G401 (cell line): ENCODE data around the gene LARP1. TPM values are rescaled to one million over a fixed set of nuclear protein-coding genes. Genes with fewer than 3 reads are reported as not detected.
"Not testable (repeated sequence)": the region's sequence is repeated elsewhere in the genome, so short reads cannot be mapped to it uniquely, and the experiment has no call there.

Experiments
- DNase-seq: peaks from one replicate; pipeline ENCODE4 v3.0.0-alpha.2; 2015; ENCODE audit warnings: low spot score
- in situ Hi-C: cut with HindIII; loops from 2 replicates; pipeline ENCODE4 v1.10.0; 2016; ENCODE audit warnings: low sequenced_read_pairs, mixed read lengths
- total RNA-seq: library from RNA; depleted of rRNA; stranded (reverse); fragments of >200 nt; shearing (Covaris generic); gene quantifications from 2 replicates; pipeline ENCODE4 v1.2.3, GENCODE V29; 2014

Gene LARP1
- total RNA-seq, 1 experiment from 2014 or later, result 25.3 TPM

DNA sequence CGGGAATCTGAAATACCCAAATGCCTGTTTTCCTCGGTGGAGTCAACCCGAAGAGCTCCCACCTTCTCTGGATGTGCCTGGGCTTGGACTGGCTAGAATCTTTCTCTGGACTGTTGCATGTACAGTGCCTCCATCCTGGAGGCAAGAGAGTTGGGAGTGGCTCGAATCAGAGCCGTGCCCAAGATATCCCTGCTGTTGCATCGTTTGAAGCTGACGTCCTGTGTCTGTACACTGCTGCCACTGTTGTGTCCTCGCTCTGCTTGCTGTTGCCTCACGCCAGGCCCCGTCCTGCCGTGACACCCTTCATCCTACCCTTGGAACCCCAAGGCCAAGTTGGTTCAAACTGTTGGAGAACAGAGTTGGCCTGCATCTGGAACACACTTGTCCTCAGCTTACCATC lies 59.8 kb downstream of the LARP1 start:
- in situ Hi-C loops, result no loop called here
- no peak for DNase-seq

DNA sequence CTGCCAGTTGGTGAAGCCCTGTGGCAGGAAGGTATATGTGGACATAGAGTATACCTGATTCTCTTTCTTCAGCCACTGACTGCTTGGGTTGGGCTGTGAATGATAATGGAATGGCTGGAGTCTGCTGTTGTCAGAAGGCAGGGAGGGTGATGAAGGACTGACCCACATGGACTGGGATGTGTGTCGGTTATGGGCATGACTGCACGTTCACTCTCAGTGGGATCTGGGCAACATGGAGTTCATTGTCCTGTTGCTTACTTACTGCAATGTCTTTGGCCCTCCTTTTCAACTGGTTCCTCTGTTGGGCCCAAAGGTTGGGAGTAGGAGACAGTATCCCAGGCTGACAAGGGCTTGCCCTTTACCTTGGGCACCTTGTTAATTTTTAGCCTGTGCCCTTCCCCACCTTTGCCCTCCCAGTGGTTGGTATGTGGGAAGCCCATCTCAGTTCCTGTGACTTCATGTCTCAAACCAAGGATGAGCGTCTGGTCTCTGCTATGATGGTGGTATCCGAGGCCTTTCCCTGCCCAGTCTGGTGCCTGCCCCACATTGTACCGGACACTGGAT lies 60.6 kb downstream of the LARP1 start:
- in situ Hi-C loops, result no loop called here
- no peak for DNase-seq

DNA sequence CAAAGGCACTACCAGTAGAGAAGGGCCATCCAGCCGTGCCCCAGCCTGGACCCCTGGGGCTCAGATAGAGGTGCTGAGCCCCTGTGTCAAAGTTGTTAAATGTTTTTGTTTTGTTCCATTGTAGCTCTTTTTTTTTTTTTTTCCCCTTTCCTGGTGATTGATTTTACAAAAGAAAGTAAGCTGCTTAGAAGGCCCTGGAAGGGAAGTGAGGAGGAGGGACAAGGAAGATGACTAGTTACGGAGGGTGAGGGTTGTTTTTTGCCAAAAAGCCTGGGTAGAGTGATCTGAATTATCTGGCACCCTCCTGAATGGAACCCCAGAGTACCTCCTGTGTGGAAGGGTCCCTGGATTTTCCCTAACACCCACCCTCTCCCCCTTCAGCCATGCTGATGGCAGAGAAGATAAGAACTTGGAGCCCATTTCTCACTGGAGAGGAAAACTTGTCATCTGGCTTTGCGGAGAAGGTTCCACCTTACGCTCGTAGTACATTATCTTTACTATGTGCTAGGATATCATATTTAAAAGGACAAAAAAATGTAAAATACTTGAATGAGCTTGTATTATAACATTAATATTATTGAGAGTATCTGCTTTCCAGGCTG lies 61.8 kb downstream of the LARP1 start:
- no peak for DNase-seq
- in situ Hi-C loops, result no loop called here

DNA sequence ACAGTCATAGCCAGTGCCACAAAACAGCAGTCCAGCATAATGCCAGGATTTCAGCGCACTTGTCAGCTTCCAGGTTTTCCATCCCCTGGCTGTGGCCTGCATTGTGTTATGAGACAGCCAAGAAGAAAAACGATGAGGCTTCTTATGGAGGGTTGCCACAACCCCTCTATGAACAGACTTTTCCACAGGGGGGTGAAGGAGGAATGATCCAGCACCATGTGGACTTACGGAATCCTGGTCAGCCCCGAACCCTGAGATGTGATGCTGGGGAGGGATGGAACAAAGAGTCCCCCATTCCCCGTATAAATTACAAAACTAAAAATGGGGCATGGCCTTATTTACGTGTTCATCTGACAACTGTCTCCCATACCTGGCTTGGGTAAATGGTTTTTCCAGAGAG lies 62.6 kb downstream of the LARP1 start:
- in situ Hi-C loops, result no loop called here
- no peak for DNase-seq

DNA sequence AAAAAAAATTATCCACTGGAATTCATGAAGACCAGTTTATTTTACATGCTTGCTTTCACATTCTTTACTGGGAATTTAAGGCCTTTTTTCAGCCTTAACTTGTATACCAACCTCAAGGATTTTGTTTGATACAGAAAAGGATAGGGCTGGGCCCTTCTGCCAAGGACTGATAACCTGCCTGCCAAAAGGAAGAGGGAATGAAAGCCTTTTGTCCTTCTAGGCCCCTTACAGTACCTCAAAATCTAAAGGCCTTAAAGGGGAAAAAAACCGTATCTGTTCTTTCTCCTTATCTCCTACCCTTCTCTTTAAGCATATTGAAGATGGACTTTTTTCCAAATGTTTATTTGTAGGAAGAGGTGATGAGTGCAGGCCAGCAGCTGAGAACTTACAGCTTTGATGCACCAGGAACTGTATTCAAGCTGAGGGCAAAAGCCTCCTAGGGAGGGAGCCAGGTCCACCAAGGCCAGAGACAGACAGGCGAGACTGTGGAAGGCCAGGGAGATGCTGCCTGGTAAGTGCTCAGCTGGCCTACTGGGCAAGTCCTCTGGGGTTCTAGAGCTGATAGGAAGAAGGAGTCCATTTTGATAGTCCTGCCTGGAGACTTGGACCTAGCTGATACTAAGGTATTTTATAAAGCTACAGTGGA lies 63.4 kb downstream of the LARP1 start:
- DNase-seq, result no peak
- in situ Hi-C loops, result no loop called here

DNA sequence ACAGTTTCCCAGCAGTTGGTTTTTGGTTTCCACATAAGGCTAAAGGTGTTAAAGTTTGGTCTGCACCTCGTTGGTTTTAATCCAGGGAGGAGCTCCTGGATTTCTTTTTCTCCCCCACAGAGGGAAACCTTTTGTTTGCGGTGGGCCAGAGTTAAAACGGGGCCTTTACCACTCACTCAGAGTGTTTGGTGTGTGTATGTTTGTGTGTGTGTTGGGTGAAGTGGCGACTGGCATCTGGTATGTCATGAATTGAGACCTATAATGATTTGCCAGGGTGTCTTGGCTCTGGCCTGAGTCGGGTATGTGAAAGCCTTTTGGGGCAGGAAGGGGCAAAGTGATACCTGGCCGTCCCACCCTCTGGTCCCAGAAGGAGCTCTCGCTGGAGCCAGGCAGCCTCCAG lies 64.4 kb downstream of the LARP1 start:
- in situ Hi-C loops, result no loop called here

DNA sequence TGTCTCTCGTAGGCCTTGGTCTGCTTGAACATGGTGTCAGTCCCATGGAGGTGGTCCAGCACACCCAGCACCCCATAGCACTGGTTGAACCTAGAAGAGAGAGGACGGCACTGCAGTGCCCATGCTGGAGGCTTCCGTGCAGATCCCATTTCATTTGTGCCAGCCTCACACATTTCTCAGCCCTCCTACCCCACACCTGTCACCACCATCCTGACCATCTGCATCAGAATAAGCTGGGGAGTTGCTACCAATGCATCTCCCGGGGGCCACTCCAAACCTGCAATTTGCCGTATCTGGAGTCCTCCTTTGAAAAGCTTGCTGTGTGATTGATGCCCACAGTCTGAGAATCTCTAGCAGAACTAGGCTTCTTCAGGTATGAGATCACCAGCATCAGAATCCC lies 65.2 kb downstream of the LARP1 start:
- in situ Hi-C loops, result no loop called here

More for the DNA sequence above, 64.4 kb downstream of the LARP1 start:
- DNase-seq, result no peak

DNA sequence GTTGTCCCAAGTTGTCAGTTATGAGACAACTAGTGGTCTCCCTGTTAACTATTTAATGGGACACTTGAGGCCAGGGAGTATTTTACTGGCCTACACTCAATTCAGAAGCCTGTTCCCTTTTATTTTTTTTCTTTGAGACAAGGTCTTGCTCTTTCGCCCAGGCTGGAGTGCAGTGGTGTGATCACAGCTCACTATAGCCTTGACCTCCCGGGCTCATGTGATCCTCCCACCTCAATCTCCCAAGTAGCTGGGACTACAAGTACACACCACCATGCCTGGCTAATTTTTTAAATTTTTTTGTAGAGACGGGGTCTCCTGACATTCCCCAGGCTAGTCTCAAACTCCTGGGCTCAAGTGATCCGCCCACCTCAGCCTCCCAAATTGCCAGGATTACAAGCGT lies 67.7 kb downstream of the LARP1 start:
- DNase-seq, in situ Hi-C loops: not testable (repeated sequence)

More for the DNA sequence above, 65.2 kb downstream of the LARP1 start:
- no peak for DNase-seq

DNA sequence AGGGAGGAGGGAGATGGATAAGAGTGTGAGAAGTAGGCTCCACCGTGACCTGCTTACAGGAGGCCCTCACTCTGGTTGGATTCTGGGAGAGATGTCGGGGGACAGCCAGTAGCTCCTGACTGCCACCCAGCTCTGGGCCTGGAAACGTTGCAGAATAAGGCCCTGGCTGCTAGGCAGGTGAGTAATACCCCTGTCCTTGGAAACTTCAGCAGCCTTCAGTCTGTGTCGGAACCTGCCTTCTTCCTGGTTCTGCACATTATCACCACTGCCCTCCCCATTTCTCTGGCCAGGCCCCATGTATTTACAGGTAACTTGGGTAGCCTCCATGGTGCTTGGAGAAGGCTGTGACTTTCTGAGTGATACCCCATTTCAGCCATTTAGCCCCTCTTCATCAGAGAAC lies 68.4 kb downstream of the LARP1 start:
- no peak for DNase-seq
- in situ Hi-C loops, result no loop called here

DNA sequence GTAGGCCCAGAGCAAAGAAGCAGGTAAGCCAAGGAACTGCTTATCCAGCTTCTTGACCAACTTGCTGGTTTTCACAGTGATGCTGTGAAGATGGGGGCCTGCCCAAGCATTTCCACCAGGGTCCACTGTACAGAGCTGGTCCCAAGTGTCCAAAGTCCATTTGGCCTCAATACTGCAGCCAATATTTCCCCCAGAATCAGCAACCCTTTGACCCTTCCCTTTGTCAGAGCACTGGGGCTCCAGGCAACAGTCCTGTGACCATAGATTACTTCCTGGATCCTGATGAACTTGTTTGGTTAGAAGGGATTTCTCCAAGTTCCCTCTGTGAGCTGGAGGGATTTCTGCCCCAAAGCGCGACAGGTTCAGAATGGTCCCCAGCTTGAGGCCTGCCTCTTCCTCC lies 68.9 kb downstream of the LARP1 start:
- in situ Hi-C loops, result no loop called here
- no peak for DNase-seq

DNA sequence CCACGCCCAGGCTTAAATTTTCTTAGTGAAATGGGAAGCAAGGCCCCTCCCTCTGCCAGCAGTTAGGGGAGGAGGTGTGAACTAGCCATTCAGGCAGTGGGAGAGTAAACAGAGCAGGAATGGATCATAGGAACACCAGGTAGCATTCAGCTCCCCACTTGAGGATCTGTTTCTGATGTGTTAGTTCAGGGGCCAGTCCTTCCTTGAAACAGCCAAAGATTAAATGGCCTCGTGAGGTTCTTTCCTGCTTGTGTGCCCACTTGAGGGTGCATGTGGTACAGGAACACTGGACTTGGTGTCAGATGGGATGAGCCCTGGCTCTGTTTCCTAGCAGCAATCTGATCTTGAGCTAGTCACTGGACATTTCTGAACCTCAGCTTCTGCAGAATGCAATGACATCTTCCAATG lies 74.0 kb downstream of the LARP1 start:
- no peak for DNase-seq
- in situ Hi-C loops, result no loop called here

DNA sequence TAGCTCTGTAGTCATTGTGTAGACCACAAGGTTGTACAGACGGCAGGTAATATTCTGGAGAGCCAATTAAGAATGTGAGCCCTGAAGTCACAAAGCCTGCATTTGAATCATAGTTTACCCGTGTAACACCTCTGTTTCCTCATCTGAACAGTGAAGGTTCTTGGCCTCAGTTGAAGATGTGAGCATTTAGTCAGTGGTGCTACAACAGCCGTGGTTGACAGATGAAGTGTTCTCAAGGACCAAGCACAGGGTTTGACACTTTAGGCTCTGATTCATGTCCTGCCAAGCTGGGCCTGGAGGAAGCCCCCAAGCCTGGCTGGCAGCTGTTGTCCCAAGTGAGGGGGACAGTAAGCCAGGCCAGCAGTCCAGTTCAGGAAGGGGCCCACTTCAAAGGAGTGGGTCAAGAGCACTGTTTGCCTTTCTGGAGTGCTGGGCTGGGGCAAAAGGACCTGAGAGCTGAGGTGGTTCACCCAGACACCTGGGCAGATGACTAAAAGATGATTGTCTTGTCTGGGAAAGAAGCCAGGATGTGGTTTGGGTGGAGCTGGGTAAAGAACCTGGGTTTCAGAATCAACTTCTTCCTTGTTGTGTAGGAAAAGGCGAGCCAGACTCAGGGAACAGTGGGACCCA lies 74.5 kb downstream of the LARP1 start:
- no peak for DNase-seq
- in situ Hi-C loops, result no loop called here

DNA sequence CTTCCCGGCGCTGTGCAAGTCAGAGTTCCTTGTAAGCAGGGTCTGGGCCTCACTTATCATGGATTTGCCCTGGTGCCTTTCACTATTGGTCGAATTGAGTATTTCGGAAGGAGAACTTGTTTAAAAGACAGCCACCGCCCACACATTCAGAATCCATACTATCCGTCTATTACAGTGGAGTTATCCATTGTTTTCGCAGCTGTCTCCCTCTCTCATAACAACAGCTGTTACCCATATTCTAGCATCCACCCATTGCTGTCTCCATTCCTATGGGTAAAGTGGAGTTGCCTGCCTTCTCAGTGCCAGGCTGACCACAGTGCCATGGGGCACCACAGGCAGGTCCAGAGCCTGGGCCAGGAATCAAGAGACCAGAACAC lies 75.0 kb downstream of the LARP1 start:
- no peak for DNase-seq
- in situ Hi-C loops, result no loop called here

DNA sequence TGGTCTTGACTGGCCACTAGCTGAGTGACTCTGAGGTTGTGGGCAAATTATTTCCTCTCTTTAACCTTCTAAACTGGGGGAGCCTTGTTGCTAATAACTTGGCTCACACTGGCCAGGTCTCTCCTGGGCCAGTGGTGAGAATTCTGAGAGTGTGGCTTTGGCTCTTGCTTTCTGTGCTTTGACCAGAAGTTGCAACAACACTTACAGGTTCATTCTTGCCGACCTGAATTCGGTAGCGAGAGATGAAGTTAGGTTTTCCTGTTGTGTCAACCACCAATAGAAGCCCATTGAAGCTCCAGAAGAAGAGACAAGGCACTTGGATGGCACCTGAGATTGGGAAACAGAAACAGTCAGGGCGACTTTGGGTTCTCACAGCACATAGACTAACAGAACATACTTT lies 75.4 kb downstream of the LARP1 start:
- DNase-seq, result no peak
- in situ Hi-C loops, result no loop called here

DNA sequence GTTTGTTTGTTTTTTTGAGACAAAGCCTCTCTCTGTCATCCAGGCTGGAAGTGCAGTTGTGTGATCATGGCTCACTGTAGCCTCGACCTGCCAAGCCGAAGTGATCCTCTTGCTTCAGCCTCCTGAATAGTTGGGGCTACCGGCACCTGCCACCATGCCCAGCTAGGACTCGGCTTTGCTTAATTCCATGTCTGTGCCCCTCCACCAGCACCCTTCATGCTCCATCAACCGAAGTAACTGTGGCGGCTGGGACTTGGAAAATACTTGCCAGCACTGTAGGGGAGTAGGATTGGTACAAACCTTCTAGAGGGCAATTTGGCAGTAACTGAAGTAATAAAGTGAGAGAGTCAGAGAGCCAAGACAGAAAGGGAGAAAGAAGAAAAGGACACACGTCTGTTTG lies 76.3 kb downstream of the LARP1 start:
- DNase-seq, result no peak
- in situ Hi-C loops, result no loop called here

DNA sequence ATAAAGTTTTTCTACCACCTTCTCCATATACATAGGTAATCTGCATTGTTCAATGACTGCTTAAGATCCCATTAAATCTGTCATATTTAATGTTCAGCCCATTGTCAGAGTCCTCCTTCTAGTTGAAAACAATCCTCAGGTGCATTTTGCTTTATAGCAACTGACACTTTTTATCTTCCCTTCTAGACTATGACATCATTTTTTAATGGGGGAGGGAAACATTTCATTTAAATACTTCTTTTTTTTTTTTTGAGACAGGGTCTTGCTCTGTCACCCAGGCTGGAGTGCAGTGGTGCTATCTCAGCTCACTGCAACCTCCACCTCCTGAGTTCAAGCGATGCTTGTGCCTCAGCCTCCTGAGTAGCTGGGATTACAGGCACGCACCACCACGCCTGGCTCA lies 77.6 kb downstream of the LARP1 start:
- in situ Hi-C loops, DNase-seq: not testable (repeated sequence)

DNA sequence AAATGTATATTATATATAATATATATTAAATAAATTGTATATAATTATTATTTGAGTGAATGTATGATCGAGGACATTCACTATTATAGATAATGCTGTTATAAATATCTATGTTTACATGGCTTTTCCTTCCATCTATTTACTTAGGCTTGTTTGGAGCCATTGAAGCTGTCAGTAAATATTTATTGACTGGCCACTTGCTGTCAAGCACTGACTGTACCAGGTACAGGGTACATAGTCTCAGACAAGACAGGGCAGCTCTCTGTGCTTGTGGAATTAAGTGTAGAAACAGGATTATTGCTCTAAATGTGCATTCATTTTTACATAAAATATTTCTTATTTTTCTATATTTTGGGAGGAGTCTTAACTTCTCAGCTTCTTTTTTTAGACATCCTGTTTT lies 78.9 kb downstream of the LARP1 start:
- no peak for DNase-seq
- in situ Hi-C loops, result no loop called here

DNA sequence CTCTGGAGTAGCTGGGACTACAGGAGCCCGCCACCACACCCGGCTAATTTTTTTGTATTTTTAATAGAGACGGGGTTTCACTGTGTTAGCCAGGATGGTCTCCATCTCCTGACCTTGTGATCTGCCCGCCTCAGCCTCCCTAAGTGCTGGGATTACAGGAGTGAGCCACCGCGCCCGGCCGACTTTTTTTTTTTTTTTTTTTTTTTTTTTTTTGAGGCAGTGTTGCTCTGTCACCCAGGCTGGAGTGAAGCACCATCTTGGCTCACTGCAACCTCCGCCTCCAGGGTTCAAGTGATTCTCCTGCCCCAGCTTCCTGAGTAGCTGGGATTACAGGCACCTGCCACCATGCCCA lies 80.5 kb downstream of the LARP1 start:
- in situ Hi-C loops, DNase-seq: not testable (repeated sequence)

DNA sequence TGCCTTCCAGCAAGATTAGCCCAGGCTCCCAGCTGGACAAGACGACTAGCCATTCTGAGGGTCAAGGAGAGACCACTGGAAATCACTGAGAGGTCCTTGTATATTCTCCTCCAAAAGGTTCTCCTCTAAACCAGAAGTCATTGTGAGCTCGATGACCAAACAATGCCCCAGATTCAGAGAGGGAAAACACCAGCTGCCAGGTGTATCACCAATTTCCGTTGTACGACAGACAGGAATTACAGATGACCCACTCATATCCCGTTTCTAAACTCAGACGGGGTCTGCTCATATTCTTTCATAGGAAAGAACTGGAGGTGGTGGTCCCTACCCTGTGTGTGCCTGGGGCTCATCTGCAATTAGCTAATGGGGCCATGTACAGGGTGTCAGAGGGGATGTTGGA lies 81.0 kb downstream of the LARP1 start:
- no peak for DNase-seq
- in situ Hi-C loops, result no loop called here

DNA sequence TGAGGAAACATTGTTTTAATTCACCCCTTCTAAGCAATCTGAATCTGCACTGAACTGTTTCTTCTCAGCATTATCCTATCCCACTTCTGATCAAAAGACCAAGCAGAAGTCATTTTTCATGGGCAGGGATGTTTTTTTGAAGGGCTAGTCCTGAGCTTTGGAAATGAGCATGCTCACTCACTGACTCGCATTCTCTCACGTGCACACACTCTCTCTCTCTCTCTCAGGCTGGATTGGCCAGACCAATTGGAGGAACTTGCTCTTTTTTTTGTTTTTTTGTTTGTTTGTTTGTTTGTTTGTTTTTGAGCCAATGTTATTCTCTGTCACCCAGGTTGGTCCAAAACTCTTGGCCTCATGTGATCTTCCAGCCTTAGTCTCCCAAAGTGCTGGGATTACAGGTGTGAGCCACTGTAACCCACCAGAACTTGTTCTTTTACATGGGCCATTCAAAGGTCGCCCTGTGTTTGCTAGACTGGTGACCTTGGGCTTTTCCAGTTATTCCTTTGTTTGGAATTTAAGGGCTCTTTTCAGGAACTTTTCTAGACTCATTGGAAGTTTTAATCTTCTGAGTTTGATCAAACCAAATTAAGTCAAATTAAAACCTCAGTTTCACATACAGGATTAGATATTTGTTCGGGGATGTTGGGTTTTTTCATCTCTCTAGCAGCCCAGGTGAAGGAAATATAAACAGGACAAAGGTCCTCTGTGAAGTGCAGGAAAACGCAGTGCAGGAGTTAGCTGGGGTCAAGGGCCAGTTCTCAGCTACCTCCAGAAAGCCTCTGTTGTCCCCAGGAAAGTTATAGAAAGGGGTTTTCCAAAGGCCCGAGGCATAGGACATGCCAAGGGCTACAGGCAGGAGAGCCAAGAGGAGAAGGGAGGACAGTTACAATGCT lies 82.1 kb downstream of the LARP1 start:
- no peak for DNase-seq
- in situ Hi-C loops, result no loop called here
